ENCODE data around the gene C8A.

The C8A gene

GRCh38 chr1:56874689-56875088 lies 20.1 kb downstream of the C8A start:
- no peak for DNase-seq
- no peaks in the 10 kb centered on the region for H3K27me3 ChIP-seq (replicated peaks; ENCODE audit: control insufficient read depth, insufficient read depth, low read length, poor library complexity, severe bottlenecking)

GRCh38 chr1:56877973-56878372 lies 23.4 kb downstream of the C8A start:
- H3K27ac ChIP-seq (ENCODE audit: insufficient read depth, low read length, poor library complexity, severe bottlenecking), result no peak overlapping the region
- no peaks in the 10 kb centered on the region for H3K27me3 ChIP-seq (replicated peaks; ENCODE audit: control insufficient read depth, insufficient read depth, low read length, poor library complexity, severe bottlenecking)
- no peak for DNase-seq
- no peaks in the 10 kb centered on the region for H3K9me3 ChIP-seq (ENCODE audit: control insufficient read depth, low read length)
- no peak overlapping the region for H3K4me3 ChIP-seq (ENCODE audit: insufficient read depth, low read depth, low read length, poor library complexity, severe bottlenecking)
- no peaks in the 10 kb centered on the region for H3K36me3 ChIP-seq (ENCODE audit: control insufficient read depth, insufficient read depth, low read length)
- no peaks in the 10 kb centered on the region for H3K4me1 ChIP-seq (ENCODE audit: control insufficient read depth, insufficient read depth, low read length, poor library complexity, severe bottlenecking)

More at GRCh38 chr1:56874689-56875088, 20.1 kb downstream of the C8A start:
- Histone ChIP-seq H3K9me3 (ENCODE audit: control insufficient read depth, low read length) (no peaks in the 10 kb centered on the region), H3K36me3 (ENCODE audit: control insufficient read depth, insufficient read depth, low read length) (no peaks in the 10 kb centered on the region), H3K4me1 (ENCODE audit: control insufficient read depth, insufficient read depth, low read length, poor library complexity, severe bottlenecking) (no peaks in the 10 kb centered on the region), H3K4me3 (ENCODE audit: insufficient read depth, low read depth, low read length, poor library complexity, severe bottlenecking) (no peak overlapping the region), H3K27ac (ENCODE audit: insufficient read depth, low read length, poor library complexity, severe bottlenecking) (no peak overlapping the region)

GRCh38 chr1:56880774-56881173 lies 26.2 kb downstream of the C8A start:
- Histone ChIP-seq H3K36me3 (ENCODE audit: control insufficient read depth, insufficient read depth, low read length) (no peaks in the 10 kb centered on the region), H3K27ac (ENCODE audit: insufficient read depth, low read length, poor library complexity, severe bottlenecking) (no peak overlapping the region), H3K4me3 (ENCODE audit: insufficient read depth, low read depth, low read length, poor library complexity, severe bottlenecking) (no peak overlapping the region), H3K9me3 (ENCODE audit: control insufficient read depth, low read length) (no peaks in the 10 kb centered on the region), H3K27me3 (replicated peaks; ENCODE audit: control insufficient read depth, insufficient read depth, low read length, poor library complexity, severe bottlenecking) (no peaks in the 10 kb centered on the region), H3K4me1 (ENCODE audit: control insufficient read depth, insufficient read depth, low read length, poor library complexity, severe bottlenecking) (no peaks in the 10 kb centered on the region)
- DNase-seq, result no peak

GRCh38 chr1:56881417-56881816 lies 26.8 kb downstream of the C8A start:
- no peak overlapping the region for H3K27ac ChIP-seq (ENCODE audit: insufficient read depth, low read length, poor library complexity, severe bottlenecking)
- H3K4me3 ChIP-seq (ENCODE audit: insufficient read depth, low read depth, low read length, poor library complexity, severe bottlenecking), result no peak overlapping the region
- H3K36me3 ChIP-seq (ENCODE audit: control insufficient read depth, insufficient read depth, low read length), result no peaks in the 10 kb centered on the region
- DNase-seq, result no peak
- no peaks in the 10 kb centered on the region for H3K4me1 ChIP-seq (ENCODE audit: control insufficient read depth, insufficient read depth, low read length, poor library complexity, severe bottlenecking)
- no peaks in the 10 kb centered on the region for H3K27me3 ChIP-seq (replicated peaks; ENCODE audit: control insufficient read depth, insufficient read depth, low read length, poor library complexity, severe bottlenecking)
- H3K9me3 ChIP-seq (ENCODE audit: control insufficient read depth, low read length), result no peaks in the 10 kb centered on the region

- Histone ChIP-seq H3K36me3 (ENCODE audit: control insufficient read depth, insufficient read depth, low read length) (no peaks in the 10 kb centered on the region), H3K9me3 (ENCODE audit: control insufficient read depth, low read length) (no peaks in the 10 kb centered on the region), H3K27ac (ENCODE audit: insufficient read depth, low read length, poor library complexity, severe bottlenecking) (no peak overlapping the region), H3K27me3 (replicated peaks; ENCODE audit: control insufficient read depth, insufficient read depth, low read length, poor library complexity, severe bottlenecking) (no peaks in the 10 kb centered on the region), H3K4me3 (ENCODE audit: insufficient read depth, low read depth, low read length, poor library complexity, severe bottlenecking) (no peak overlapping the region), H3K4me1 (ENCODE audit: control insufficient read depth, insufficient read depth, low read length, poor library complexity, severe bottlenecking) (no peaks in the 10 kb centered on the region)
- no peak for DNase-seq
These were observed 35.6 kb downstream of the C8A start for GRCh38 chr1:56890229-56890628.

- no peaks in the 10 kb centered on the region for H3K9me3 ChIP-seq (ENCODE audit: control insufficient read depth, low read length)
- H3K27me3 ChIP-seq (replicated peaks; ENCODE audit: control insufficient read depth, insufficient read depth, low read length, poor library complexity, severe bottlenecking), result no peaks in the 10 kb centered on the region
- DNase-seq, result no peak
- no peaks in the 10 kb centered on the region for H3K4me1 ChIP-seq (ENCODE audit: control insufficient read depth, insufficient read depth, low read length, poor library complexity, severe bottlenecking)
- no peaks in the 10 kb centered on the region for H3K36me3 ChIP-seq (ENCODE audit: control insufficient read depth, insufficient read depth, low read length)
- no peak overlapping the region for H3K4me3 ChIP-seq (ENCODE audit: insufficient read depth, low read depth, low read length, poor library complexity, severe bottlenecking)
- no peak overlapping the region for H3K27ac ChIP-seq (ENCODE audit: insufficient read depth, low read length, poor library complexity, severe bottlenecking)
These were observed 39.4 kb downstream of the C8A start for GRCh38 chr1:56894014-56894413.

- no peak overlapping the region for H3K4me3 ChIP-seq (ENCODE audit: insufficient read depth, low read depth, low read length, poor library complexity, severe bottlenecking)
- DNase-seq, result no peak
- H3K9me3 ChIP-seq (ENCODE audit: control insufficient read depth, low read length), result no peaks in the 10 kb centered on the region
- no peaks in the 10 kb centered on the region for H3K4me1 ChIP-seq (ENCODE audit: control insufficient read depth, insufficient read depth, low read length, poor library complexity, severe bottlenecking)
- no peaks in the 10 kb centered on the region for H3K27me3 ChIP-seq (replicated peaks; ENCODE audit: control insufficient read depth, insufficient read depth, low read length, poor library complexity, severe bottlenecking)
- no peak overlapping the region for H3K27ac ChIP-seq (ENCODE audit: insufficient read depth, low read length, poor library complexity, severe bottlenecking)
- no peaks in the 10 kb centered on the region for H3K36me3 ChIP-seq (ENCODE audit: control insufficient read depth, insufficient read depth, low read length)
These were observed 42.8 kb downstream of the C8A start for GRCh38 chr1:56897150-56898004.

- H3K27me3 ChIP-seq (replicated peaks; ENCODE audit: control insufficient read depth, insufficient read depth, low read length, poor library complexity, severe bottlenecking), result no peaks in the 10 kb centered on the region
- DNase-seq, result no peak
- no peak overlapping the region for H3K27ac ChIP-seq (ENCODE audit: insufficient read depth, low read length, poor library complexity, severe bottlenecking)
- H3K9me3 ChIP-seq (ENCODE audit: control insufficient read depth, low read length), result no peaks in the 10 kb centered on the region
- H3K4me1 ChIP-seq (ENCODE audit: control insufficient read depth, insufficient read depth, low read length, poor library complexity, severe bottlenecking), result no peaks in the 10 kb centered on the region
- H3K36me3 ChIP-seq (ENCODE audit: control insufficient read depth, insufficient read depth, low read length), result no peaks in the 10 kb centered on the region
- no peak overlapping the region for H3K4me3 ChIP-seq (ENCODE audit: insufficient read depth, low read depth, low read length, poor library complexity, severe bottlenecking)
These were observed 43.4 kb downstream of the C8A start for GRCh38 chr1:56898005-56898373.

- H3K4me3 ChIP-seq (ENCODE audit: insufficient read depth, low read depth, low read length, poor library complexity, severe bottlenecking), result no peak overlapping the region
- H3K27me3 ChIP-seq (replicated peaks; ENCODE audit: control insufficient read depth, insufficient read depth, low read length, poor library complexity, severe bottlenecking), result no peaks in the 10 kb centered on the region
- no peaks in the 10 kb centered on the region for H3K9me3 ChIP-seq (ENCODE audit: control insufficient read depth, low read length)
- no peak for DNase-seq
- no peaks in the 10 kb centered on the region for H3K4me1 ChIP-seq (ENCODE audit: control insufficient read depth, insufficient read depth, low read length, poor library complexity, severe bottlenecking)
- no peaks in the 10 kb centered on the region for H3K36me3 ChIP-seq (ENCODE audit: control insufficient read depth, insufficient read depth, low read length)
- no peak overlapping the region for H3K27ac ChIP-seq (ENCODE audit: insufficient read depth, low read length, poor library complexity, severe bottlenecking)
These were observed 44.3 kb downstream of the C8A start for GRCh38 chr1:56898879-56899278.

- Histone ChIP-seq H3K36me3 (ENCODE audit: control insufficient read depth, insufficient read depth, low read length) (no peaks in the 10 kb centered on the region), H3K9me3 (ENCODE audit: control insufficient read depth, low read length) (no peaks in the 10 kb centered on the region), H3K27ac (ENCODE audit: insufficient read depth, low read length, poor library complexity, severe bottlenecking) (no peak overlapping the region), H3K27me3 (replicated peaks; ENCODE audit: control insufficient read depth, insufficient read depth, low read length, poor library complexity, severe bottlenecking) (peaks cover 4% of the 10 kb centered on the region), H3K4me3 (ENCODE audit: insufficient read depth, low read depth, low read length, poor library complexity, severe bottlenecking) (no peak overlapping the region), H3K4me1 (ENCODE audit: control insufficient read depth, insufficient read depth, low read length, poor library complexity, severe bottlenecking) (no peaks in the 10 kb centered on the region)
- DNase-seq, result no peak
These were observed 47.1 kb downstream of the C8A start for GRCh38 chr1:56901716-56902115.
